ENCODE data around the gene OOSP1. TPM values are rescaled to one million over a fixed set of nuclear protein-coding genes. Genes with fewer than 3 reads are reported as not detected.

Gene OOSP1
- total and polyA plus RNA-seq, 2 experiments from 2014 or later = not detected

DNA sequence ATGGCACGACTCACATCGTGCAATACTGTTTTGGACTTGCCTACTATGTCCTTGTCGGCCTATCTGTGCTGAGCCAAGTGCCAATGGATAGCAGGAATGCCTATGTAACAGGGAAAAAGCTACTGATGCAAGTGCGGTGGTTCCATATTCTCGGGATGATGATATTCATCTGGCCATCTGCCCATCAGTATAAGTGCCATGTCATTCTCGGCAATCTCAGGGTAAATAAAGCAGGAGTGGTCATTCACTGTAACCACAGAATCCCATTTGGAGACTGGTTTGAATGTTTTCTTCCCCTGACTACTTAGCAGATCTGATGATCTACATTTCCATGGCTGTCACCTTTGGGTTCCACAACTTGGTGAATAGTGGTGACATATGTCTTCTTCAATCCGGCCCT, 39.6 kb upstream of the OOSP1 start:
- Histone ChIP-seq H3F3A (replicated peaks; ENCODE audit: low read depth) (no peaks in the 10 kb centered on the region), H3K4me2 (no peak overlapping the region), H3K27ac (ENCODE audit: low read depth) (no peak overlapping the region), H3K4me3 (no peak overlapping the region), H3K79me2 (replicated peaks; ENCODE audit: insufficient read depth) (no peaks in the 10 kb centered on the region), H3K4me1 (ENCODE audit: insufficient read depth) (no peaks in the 10 kb centered on the region; the same call in 1 of the 2 replicates), H3K9me2 (ENCODE audit: insufficient read depth) (no peaks in the 10 kb centered on the region; the same call in 1 of the 2 replicates), H4K20me1 (replicated peaks; ENCODE audit: insufficient read depth) (no peaks in the 10 kb centered on the region), H3K27me3 (ENCODE audit: insufficient read depth) (no peaks in the 10 kb centered on the region), H3K36me3 (ENCODE audit: insufficient read depth) (no peaks in the 10 kb centered on the region; the same call in 1 of the 2 replicates), H2AFZ (peak overlapping the region; percentile 61; the same call in 1 of the 2 replicates)
- H3K4me3 Mint-ChIP-seq = no peak overlapping the region
- no peaks in the 10 kb centered on the region for H3K36me3 Mint-ChIP-seq (ENCODE audit: low read depth)
- H3K9me3 Mint-ChIP-seq = peaks cover 3% of the 10 kb centered on the region; the same call in 1 of the 3 replicates
- peaks cover 4% of the 10 kb centered on the region for H3K27me3 Mint-ChIP-seq (ENCODE audit: insufficient read depth, low read depth, poor library complexity)
- ATAC-seq = no peak
- TF ChIP-seq NANOG (IDR thresholded peaks at IDR 0.05; ENCODE audit: borderline replicate concordance) (no peak), POLR2AphosphoS5 (IDR thresholded peaks at IDR 0.05; ENCODE audit: low read depth) (no peak), EZH2phosphoT487 (IDR thresholded peaks at IDR 0.05; ENCODE audit: unreplicated experiment) (no peak)
- peaks cover 10% of the 10 kb centered on the region for H3K4me1 Mint-ChIP-seq
- DNase-seq (ENCODE audit: low spot score) = no peak
- H3K27ac Mint-ChIP-seq = no peak overlapping the region

GRCh38 chr11:59899532-59899931, 38.7 kb upstream of the OOSP1 start:
- H3K79me2 ChIP-seq (replicated peaks; ENCODE audit: insufficient read depth) = no peaks in the 10 kb centered on the region
- no peaks in the 10 kb centered on the region; the same call in 1 of the 2 replicates for H3K9me2 ChIP-seq (ENCODE audit: insufficient read depth)
- Mint-ChIP-seq H3K27me3 (ENCODE audit: insufficient read depth, low read depth, poor library complexity) (peaks cover 4% of the 10 kb centered on the region), H3K36me3 (ENCODE audit: low read depth) (no peaks in the 10 kb centered on the region), H3K4me3 (no peak overlapping the region), H3K9me3 (peaks cover 3% of the 10 kb centered on the region; the same call in 1 of the 3 replicates), H3K4me1 (peaks cover 10% of the 10 kb centered on the region), H3K27ac (peak overlapping the region; percentile 85)
- no peak overlapping the region for H3K27ac ChIP-seq (ENCODE audit: low read depth)
- H3K27me3 ChIP-seq (ENCODE audit: insufficient read depth) = no peaks in the 10 kb centered on the region
- H2AFZ ChIP-seq = peak overlapping the region; percentile 76; the same call in 1 of the 2 replicates
- peak; percentile 27 for DNase-seq (ENCODE audit: low spot score)
- TF ChIP-seq EZH2 (IDR thresholded peaks at IDR 0.05; ENCODE audit: low read depth, unreplicated experiment) (no peak), EZH2phosphoT487 (IDR thresholded peaks at IDR 0.05; ENCODE audit: unreplicated experiment) (no peak), ETS1 (IDR thresholded peaks at IDR 0.05) (no peak), CTCF (conservative IDR thresholded peaks at IDR 0.05; ENCODE audit: low read depth in 2 of 2) (peak in 1 of 2 experiments; percentile 10; a peak in 1 of 4 replicates), CREB1 (CRISPR knock-in tag; IDR thresholded peaks at IDR 0.05; ENCODE audit: low read depth) (no peak)
- TF ChIP-seq, protein P1, sequence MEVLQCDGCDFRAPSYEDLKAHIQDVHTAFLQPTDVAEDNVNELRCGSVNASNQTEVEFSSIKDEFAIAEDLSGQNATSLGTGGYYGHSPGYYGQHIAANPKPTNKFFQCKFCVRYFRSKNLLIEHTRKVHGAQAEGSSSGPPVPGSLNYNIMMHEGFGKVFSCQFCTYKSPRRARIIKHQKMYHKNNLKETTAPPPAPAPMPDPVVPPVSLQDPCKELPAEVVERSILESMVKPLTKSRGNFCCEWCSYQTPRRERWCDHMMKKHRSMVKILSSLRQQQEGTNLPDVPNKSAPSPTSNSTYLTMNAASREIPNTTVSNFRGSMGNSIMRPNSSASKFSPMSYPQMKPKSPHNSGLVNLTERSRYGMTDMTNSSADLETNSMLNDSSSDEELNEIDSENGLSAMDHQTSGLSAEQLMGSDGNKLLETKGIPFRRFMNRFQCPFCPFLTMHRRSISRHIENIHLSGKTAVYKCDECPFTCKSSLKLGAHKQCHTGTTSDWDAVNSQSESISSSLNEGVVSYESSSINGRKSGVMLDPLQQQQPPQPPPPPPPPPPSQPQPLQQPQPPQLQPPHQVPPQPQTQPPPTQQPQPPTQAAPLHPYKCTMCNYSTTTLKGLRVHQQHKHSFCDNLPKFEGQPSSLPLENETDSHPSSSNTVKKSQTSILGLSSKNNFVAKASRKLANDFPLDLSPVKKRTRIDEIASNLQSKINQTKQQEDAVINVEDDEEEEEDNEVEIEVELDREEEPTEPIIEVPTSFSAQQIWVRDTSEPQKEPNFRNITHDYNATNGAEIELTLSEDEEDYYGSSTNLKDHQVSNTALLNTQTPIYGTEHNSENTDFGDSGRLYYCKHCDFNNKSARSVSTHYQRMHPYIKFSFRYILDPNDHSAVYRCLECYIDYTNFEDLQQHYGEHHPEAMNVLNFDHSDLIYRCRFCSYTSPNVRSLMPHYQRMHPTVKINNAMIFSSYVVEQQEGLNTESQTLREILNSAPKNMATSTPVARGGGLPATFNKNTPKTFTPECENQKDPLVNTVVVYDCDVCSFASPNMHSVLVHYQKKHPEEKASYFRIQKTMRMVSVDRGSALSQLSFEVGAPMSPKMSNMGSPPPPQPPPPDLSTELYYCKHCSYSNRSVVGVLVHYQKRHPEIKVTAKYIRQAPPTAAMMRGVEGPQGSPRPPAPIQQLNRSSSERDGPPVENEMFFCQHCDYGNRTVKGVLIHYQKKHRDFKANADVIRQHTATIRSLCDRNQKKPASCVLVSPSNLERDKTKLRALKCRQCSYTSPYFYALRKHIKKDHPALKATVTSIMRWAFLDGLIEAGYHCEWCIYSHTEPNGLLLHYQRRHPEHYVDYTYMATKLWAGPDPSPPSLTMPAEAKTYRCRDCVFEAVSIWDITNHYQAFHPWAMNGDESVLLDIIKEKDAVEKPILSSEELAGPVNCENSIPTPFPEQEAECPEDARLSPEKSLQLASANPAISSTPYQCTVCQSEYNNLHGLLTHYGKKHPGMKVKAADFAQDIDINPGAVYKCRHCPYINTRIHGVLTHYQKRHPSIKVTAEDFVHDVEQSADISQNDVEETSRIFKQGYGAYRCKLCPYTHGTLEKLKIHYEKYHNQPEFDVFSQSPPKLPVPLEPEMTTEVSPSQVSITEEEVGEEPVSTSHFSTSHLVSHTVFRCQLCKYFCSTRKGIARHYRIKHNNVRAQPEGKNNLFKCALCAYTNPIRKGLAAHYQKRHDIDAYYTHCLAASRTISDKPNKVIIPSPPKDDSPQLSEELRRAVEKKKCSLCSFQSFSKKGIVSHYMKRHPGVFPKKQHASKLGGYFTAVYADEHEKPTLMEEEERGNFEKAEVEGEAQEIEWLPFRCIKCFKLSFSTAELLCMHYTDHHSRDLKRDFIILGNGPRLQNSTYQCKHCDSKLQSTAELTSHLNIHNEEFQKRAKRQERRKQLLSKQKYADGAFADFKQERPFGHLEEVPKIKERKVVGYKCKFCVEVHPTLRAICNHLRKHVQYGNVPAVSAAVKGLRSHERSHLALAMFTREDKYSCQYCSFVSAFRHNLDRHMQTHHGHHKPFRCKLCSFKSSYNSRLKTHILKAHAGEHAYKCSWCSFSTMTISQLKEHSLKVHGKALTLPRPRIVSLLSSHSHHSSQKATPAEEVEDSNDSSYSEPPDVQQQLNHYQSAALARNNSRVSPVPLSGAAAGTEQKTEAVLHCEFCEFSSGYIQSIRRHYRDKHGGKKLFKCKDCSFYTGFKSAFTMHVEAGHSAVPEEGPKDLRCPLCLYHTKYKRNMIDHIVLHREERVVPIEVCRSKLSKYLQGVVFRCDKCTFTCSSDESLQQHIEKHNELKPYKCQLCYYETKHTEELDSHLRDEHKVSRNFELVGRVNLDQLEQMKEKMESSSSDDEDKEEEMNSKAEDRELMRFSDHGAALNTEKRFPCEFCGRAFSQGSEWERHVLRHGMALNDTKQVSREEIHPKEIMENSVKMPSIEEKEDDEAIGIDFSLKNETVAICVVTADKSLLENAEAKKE (CRISPR knock-in tag; IDR thresholded peaks at IDR 0.05) = no peak
- no peaks in the 10 kb centered on the region; the same call in 1 of the 2 replicates for H3K4me1 ChIP-seq (ENCODE audit: insufficient read depth)
- H3K4me2 ChIP-seq = no peak overlapping the region
- no peaks in the 10 kb centered on the region; the same call in 1 of the 2 replicates for H3K36me3 ChIP-seq (ENCODE audit: insufficient read depth)
- no peaks in the 10 kb centered on the region for H3F3A ChIP-seq (replicated peaks; ENCODE audit: low read depth)
- no peak overlapping the region for H3K4me3 ChIP-seq
- H4K20me1 ChIP-seq (replicated peaks; ENCODE audit: insufficient read depth) = no peaks in the 10 kb centered on the region
- ATAC-seq = peak; percentile 34; the same call in 1 of the 3 replicates
